NT2/D1 (cell line): Measurements from ENCODE around the gene TOM1L2.

Source experiments
- DNase-seq: peaks from one replicate; pipeline ENCODE4 v3.0.0-alpha.2; 2011; ENCODE audit warnings: low read depth, low spot score
- H3K27me3 ChIP-seq: 2 replicates; pipeline ENCODE4 v1.6.0; 2011; ENCODE audit warnings: mild to moderate bottlenecking; ENCODE audit not compliant: insufficient read length, insufficient read depth
- H3K36me3 ChIP-seq: 2 replicates; pipeline ENCODE4 v1.6.1; 2011; ENCODE audit warnings: mild to moderate bottlenecking, low read length, mixed read lengths; ENCODE audit not compliant: insufficient read depth, insufficient read length
- H3K4me1 ChIP-seq: 2 replicates; pipeline ENCODE4 v1.5.1; 2011; ENCODE audit not compliant: insufficient read depth, insufficient read length
- H3K4me3 ChIP-seq: 2 replicates; pipeline ENCODE4 v1.5.1; 2011; ENCODE audit warnings: low read depth; ENCODE audit not compliant: insufficient read length
- H3K9ac ChIP-seq: 2 replicates; pipeline ENCODE4 v1.6.0; 2011; ENCODE audit warnings: low read depth; ENCODE audit not compliant: insufficient read length
- H3K9me3 ChIP-seq: 2 replicates; pipeline ENCODE4 v1.5.1; 2011; ENCODE audit warnings: mild to moderate bottlenecking, low read length; ENCODE audit not compliant: insufficient read depth
- SUZ12 ChIP-seq: IDR thresholded peaks from 2 replicates; pipeline ENCODE4 v1.6.1; 2011; ENCODE audit not compliant: insufficient read length, insufficient read depth; ENCODE audit errors: extremely low read depth
- YY1 ChIP-seq: IDR thresholded peaks from 2 replicates; pipeline ENCODE4 v1.6.1; 2011; ENCODE audit not compliant: insufficient read length, insufficient read depth
- ZNF274 ChIP-seq: IDR thresholded peaks from 2 replicates; pipeline ENCODE4 v1.6.1; 2011; ENCODE audit warnings: mild to moderate bottlenecking, low read depth, low read length

The TOM1L2 gene

DNA sequence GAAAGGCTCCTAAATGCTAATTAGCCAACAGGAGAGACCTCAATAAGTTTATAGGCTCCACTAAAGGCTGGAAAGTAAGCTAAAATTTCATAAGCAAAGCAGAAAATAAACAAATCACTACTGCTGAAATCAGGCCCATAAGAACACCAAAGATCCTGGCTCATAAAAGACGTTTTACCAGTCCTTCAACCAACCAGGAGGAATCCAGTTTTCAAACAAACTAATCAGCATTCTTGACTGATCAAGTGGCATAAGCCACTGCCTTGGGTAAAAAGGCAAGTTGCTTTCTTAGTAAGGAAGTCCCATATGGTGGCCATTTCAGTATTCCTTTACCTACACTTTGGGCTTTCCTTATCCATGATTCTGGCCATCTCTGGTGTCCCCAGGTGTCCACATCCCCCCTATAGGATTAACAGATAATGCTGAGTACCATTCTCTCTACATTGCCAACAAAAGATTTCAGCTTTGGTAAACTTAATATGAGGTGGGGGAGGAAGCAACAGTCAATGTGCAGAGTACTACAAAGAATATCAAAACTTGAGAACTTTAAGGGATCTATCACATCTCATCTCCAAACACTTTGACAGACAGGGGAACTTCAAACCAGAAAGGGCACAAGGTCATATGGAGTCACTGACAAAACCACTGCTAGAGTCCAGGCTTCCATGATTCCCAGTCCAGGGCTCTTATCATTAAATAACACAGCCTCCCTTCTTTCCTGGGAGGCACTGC is 1.3 kb downstream of the TOM1L2 start:
- no peak for TF ChIP-seq SUZ12
- TF ChIP-seq ZNF274, result no peak
- TF ChIP-seq YY1, result no peak
- Histone ChIP-seq H3K4me3 (no peak overlapping the region), H3K9ac (no peak overlapping the region)

GRCh38 chr17:17966399-17966798 is 5.8 kb downstream of the TOM1L2 start:
- H3K36me3 ChIP-seq, result no peaks in the 10 kb centered on the region
- H3K4me3 ChIP-seq, result no peak overlapping the region
- peaks cover 3% of the 10 kb centered on the region for H3K27me3 ChIP-seq
- no peak overlapping the region for H3K9ac ChIP-seq
- TF ChIP-seq SUZ12 (no peak), ZNF274 (no peak), YY1 (no peak)
- no peak for DNase-seq
- H3K9me3 ChIP-seq, result no peaks in the 10 kb centered on the region
- no peaks in the 10 kb centered on the region for H3K4me1 ChIP-seq

More for the DNA sequence above, 1.3 kb downstream of the TOM1L2 start:
- no peaks in the 10 kb centered on the region for H3K9me3 ChIP-seq
- H3K27me3 ChIP-seq, result peaks cover 3% of the 10 kb centered on the region
- no peaks in the 10 kb centered on the region for H3K36me3 ChIP-seq
- no peak for DNase-seq
- no peaks in the 10 kb centered on the region for H3K4me1 ChIP-seq

DNA sequence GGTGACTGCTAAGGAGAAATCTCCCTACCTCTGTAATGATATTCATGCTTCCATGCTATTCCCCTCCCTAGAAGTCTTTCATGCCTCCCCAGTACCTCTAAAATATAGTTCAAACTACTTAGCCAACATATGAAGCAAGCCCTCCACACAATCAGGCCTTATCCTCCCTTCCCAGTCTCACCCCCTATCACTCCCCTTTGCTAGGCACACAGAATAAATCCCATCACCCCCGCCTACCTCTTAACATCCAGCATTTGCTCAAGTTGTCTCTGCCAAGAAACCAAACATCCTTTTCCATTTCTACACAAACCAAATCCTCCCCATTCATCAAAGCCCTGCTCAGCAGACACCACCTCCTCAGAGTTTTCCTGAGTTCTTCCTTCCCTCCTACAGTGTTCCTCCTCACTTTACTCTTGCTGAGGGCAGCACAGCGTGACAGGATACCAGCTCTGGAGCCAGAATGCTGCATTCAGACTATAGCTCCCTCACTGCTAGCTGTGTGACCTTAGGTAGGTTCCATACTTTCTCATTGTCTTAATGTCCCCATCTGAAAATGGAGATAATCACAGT is 7.0 kb downstream of the TOM1L2 start:
- H3K4me3 ChIP-seq, result no peak overlapping the region
- no peak overlapping the region for H3K9ac ChIP-seq
- no peak for DNase-seq
- no peak for TF ChIP-seq SUZ12
- TF ChIP-seq YY1, result no peak
- TF ChIP-seq ZNF274, result no peak
- no peaks in the 10 kb centered on the region for H3K9me3 ChIP-seq
- H3K36me3 ChIP-seq, result no peaks in the 10 kb centered on the region
- H3K4me1 ChIP-seq, result no peaks in the 10 kb centered on the region
- H3K27me3 ChIP-seq, result no peaks in the 10 kb centered on the region

DNA sequence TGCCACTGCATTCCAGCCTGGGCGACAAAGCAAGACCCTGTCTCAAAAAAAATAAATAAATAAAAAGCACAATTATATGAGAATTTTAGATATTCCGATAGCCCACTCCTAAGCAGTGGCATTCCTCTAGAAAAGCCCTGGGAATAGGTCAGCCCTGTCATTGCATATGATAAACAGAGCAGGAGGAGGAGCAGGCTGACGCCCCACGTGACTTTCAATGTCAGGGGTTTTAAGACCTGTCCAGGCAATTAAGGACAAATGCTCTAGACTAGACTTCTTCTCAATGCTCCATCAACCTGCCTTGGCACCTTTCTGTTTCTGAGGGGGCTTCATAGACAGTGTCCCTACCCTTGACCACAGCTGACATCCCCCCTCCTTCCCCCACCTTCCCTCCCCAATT is 7.5 kb downstream of the TOM1L2 start:
- H3K4me1 ChIP-seq, result no peaks in the 10 kb centered on the region
- H3K36me3 ChIP-seq, result no peaks in the 10 kb centered on the region
- TF ChIP-seq SUZ12, result no peak
- TF ChIP-seq ZNF274, result no peak
- no peak for TF ChIP-seq YY1
- H3K27me3 ChIP-seq, result no peaks in the 10 kb centered on the region
- H3K9ac ChIP-seq, result no peak overlapping the region
- H3K9me3 ChIP-seq, result no peaks in the 10 kb centered on the region
- H3K4me3 ChIP-seq, result no peak overlapping the region
- DNase-seq, result no peak

DNA sequence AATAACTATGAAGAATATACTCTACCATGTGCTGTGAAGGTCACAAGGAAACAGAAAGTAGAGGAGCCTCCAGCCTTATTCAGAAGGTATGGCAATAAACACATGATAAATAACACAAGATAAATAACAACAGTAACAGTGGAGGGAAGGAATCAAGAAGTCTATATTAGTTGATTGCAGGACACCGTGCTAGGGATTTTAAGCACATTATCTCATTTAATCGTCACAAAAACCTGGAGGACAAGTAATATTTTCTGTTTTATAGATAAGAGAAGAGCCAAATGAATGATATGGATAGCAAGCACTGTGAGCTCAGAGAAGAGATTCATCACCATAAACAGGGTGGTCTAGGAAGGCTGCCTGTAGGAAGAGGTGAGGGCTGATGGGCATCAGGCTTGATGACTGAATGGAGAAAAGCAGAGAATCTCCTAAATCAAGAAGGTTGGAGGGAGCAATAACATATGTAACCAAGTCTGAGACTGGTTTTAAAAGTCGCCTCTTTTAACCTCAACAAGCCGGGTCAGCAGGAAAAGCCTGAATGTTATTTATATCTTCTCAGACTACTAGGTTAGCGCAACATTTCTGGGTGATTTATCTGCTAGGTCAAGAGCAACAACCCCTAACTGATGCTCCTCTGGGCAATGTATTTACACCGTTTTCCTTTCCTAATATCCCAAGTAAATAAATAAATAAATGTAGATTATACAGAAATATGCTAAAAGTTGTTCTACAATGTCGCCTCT is 8.3 kb downstream of the TOM1L2 start:
- no peak for DNase-seq
- no peak for TF ChIP-seq YY1
- TF ChIP-seq SUZ12, result no peak
- TF ChIP-seq ZNF274, result no peak
- Histone ChIP-seq H3K27me3 (no peaks in the 10 kb centered on the region), H3K4me1 (peaks cover 2% of the 10 kb centered on the region), H3K4me3 (no peak overlapping the region), H3K9me3 (no peaks in the 10 kb centered on the region), H3K9ac (no peak overlapping the region), H3K36me3 (no peaks in the 10 kb centered on the region)

- Histone ChIP-seq H3K36me3 (no peaks in the 10 kb centered on the region), H3K9ac (no peak overlapping the region), H3K9me3 (no peaks in the 10 kb centered on the region), H3K27me3 (no peaks in the 10 kb centered on the region), H3K4me3 (no peak overlapping the region), H3K4me1 (peaks cover 6% of the 10 kb centered on the region)
- TF ChIP-seq ZNF274 (no peak), SUZ12 (no peak), YY1 (no peak)
- DNase-seq, result no peak
Measured at GRCh38 chr17:17963066-17963465, 9.1 kb downstream of the TOM1L2 start.

DNA sequence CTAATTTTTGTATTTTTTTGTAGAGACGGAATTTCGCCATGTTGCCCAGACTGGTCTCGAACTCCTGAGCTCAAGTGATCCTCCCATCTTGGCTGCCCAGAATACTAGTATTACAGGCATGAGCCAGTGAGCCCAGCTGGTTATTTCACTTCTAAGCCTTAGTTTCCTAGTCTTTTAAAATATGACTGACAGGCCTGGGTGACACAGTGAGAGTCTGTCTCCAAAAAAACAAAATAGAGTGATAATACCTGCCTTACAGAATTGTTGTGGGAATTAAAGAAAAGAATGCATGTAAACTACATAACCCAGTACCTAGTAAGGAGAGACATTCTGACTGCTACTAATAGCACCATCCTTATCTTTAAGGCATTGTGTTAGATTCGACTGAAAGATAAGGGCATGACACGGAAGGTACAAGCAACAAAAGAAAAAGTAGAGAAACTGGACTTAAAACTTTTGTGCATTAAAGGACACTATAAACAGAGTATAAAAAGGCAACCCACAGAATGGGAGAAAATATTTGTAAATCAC is 11.6 kb downstream of the TOM1L2 start:
- Histone ChIP-seq H3K4me3 (no peak overlapping the region), H3K27me3 (no peaks in the 10 kb centered on the region), H3K9me3 (peaks cover 7% of the 10 kb centered on the region; the same call in 1 of the 2 replicates), H3K9ac (no peak overlapping the region), H3K36me3 (no peaks in the 10 kb centered on the region), H3K4me1 (peaks cover 6% of the 10 kb centered on the region)
- no peak for DNase-seq
- TF ChIP-seq SUZ12 (no peak), YY1 (no peak), ZNF274 (no peak)
